BE2C (cell line): ENCODE measurements around the gene SIGLEC6.
A peak's percentile ranks its signal among the peaks of the same experiment; 100 is the strongest.

Experiments used
- DNase-seq: peaks from one replicate; pipeline ENCODE4 v3.0.0-alpha.2; 2020
- H3K27me3 ChIP-seq: fragments of 250-450 bp; sonication (Bioruptor Pico); 2 replicates; pipeline ENCODE4 v1.5.1; 2020; ENCODE audit warnings: mild to moderate bottlenecking
- H3K36me3 ChIP-seq: fragments of 250-450 bp; sonication (Bioruptor Pico); 2 replicates; pipeline ENCODE4 v1.5.1; 2020; ENCODE audit warnings: mild to moderate bottlenecking
- H3K4me1 ChIP-seq: fragments of 250-450 bp; sonication (Bioruptor Pico); 2 replicates; pipeline ENCODE4 v1.5.1; 2020
- H3K4me3 ChIP-seq: 2 replicates; pipeline ENCODE4 v1.5.1; 2011; ENCODE audit warnings: low read depth, low read length
- H3K9me3 ChIP-seq: fragments of 250-450 bp; sonication (Bioruptor Pico); 2 replicates; pipeline ENCODE4 v1.5.1; 2020
- CTCF ChIP-seq: IDR thresholded peaks from 2 replicates; pipeline ENCODE4 v1.5.1; 2012; ENCODE audit warnings: mild to moderate bottlenecking, low read depth, low read length

Gene SIGLEC6

DNA sequence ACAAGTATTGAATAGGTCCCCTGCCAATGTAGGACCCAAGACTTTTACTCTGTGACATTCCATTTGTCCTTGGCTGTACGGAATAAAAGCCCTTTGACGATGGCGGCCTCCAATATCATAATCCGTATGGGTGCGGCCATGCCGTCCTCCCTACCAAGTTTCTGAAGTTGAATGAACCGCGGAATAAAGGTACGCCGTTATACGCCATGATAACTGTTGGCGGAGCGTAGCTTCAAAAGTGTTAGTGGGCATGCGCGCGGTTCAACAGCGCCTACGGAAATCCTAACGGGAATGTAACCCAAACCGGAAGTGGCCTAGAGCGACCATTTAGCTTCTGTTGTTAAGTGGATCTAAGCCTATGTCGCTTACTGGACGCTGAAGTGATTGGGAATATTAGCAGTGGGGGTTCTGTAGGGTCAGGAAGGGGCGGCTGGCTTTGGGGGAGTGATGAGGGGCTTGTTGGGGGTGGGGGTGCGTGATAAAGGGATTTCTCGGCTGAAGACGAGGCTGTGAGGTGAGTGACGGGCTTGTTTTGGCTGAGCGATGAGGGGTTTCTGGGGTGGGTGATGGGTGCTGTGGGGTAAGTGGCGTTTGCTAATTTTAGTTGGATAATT is 39.6 kb upstream of the SIGLEC6 start, which contains the start of gene ZNF175:
TSS of gene ZNF175 (plus strand) at position 322 of the 614 bp plus-strand sequence. CDS start 2,047 bp downstream, outside the sequence.
- H3K4me1 ChIP-seq: peaks cover 3% of the 10 kb centered on the region
- peak; percentile 88 for DNase-seq
- H3K4me3 ChIP-seq: peak within 1 kb of the TSS; percentile 91
- H3K27me3 ChIP-seq: peaks cover 18% of the 10 kb centered on the region
- no peaks in the 10 kb centered on the region for H3K9me3 ChIP-seq
- TF ChIP-seq CTCF: no peak
- H3K36me3 ChIP-seq: peaks cover 9% of the 10 kb centered on the region

DNA sequence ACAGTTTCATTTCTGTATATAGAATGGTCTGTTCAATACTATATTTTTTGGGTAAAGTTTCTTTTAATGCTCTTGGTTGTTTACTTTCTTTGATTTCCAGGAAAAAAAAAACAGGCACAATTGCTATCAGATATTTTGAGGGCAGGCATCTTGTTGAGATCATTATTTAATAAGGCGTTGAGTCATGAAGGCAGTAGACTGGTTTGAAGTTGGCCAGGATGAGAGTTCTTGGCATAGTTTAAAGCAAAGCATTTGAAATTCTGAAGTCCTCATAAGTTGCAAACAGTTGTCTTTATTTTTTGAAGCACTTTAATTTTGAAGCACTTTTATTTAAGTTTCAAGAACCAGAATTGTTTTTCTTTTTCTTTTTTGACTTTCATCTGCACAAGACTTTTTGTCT is 37.0 kb upstream of the SIGLEC6 start:
- H3K27me3 ChIP-seq: peaks cover 31% of the 10 kb centered on the region
- no peak for TF ChIP-seq CTCF

GRCh38 chr19:51567583-51567982 is 36.1 kb upstream of the SIGLEC6 start:
- H3K36me3 ChIP-seq: no peaks in the 10 kb centered on the region

More for the DNA sequence above, 37.0 kb upstream of the SIGLEC6 start:
- H3K4me3 ChIP-seq: no peak overlapping the region
- H3K9me3 ChIP-seq: no peaks in the 10 kb centered on the region
- DNase-seq: no peak
- H3K36me3 ChIP-seq: peaks cover 5% of the 10 kb centered on the region
- H3K4me1 ChIP-seq: peaks cover 3% of the 10 kb centered on the region

GRCh38 chr19:51566489-51567100 is 35.1 kb upstream of the SIGLEC6 start:
- Histone ChIP-seq H3K4me3 (no peak overlapping the region), H3K9me3 (no peaks in the 10 kb centered on the region), H3K27me3 (peaks cover 38% of the 10 kb centered on the region), H3K4me1 (no peaks in the 10 kb centered on the region; the same call in 1 of the 2 replicates), H3K36me3 (no peaks in the 10 kb centered on the region)
- no peak for DNase-seq
- no peak for TF ChIP-seq CTCF

More at GRCh38 chr19:51567583-51567982, 36.1 kb upstream of the SIGLEC6 start:
- DNase-seq: no peak
- Histone ChIP-seq H3K9me3 (no peaks in the 10 kb centered on the region), H3K4me3 (no peak overlapping the region), H3K27me3 (peaks cover 34% of the 10 kb centered on the region), H3K4me1 (peaks cover 3% of the 10 kb centered on the region)
- TF ChIP-seq CTCF: no peak

- no peak for DNase-seq
- H3K27me3 ChIP-seq: peaks cover 40% of the 10 kb centered on the region
- no peaks in the 10 kb centered on the region for H3K9me3 ChIP-seq
- H3K36me3 ChIP-seq: no peaks in the 10 kb centered on the region
- no peak for TF ChIP-seq CTCF
- H3K4me1 ChIP-seq: no peaks in the 10 kb centered on the region; the same call in 1 of the 2 replicates
- no peak overlapping the region for H3K4me3 ChIP-seq
These were observed 34.1 kb upstream of the SIGLEC6 start for GRCh38 chr19:51565583-51565982.

DNA sequence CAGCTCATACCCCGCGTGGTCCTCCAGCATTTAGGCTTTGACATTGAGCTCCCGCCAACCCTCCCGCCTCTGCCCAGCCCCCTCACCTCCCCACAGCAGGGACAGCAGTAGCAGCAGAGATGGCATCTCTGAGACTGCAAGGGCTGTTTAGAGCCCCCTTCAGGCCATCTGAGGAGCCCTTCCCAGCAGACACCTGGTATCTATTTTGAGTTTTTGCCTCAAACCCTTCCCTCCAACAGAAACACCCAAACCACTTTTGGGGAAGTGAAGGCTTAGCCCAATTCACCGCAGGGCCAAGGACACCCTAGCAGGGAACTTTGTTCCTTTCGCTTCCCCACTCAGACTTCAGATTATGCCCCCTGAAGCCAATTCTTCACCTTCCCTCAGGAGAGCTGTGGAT is 33.3 kb upstream of the SIGLEC6 start:
- TF ChIP-seq CTCF: peak; percentile 16; the same call in 1 of the 2 replicates
- Histone ChIP-seq H3K27me3 (peaks cover 40% of the 10 kb centered on the region), H3K4me1 (no peaks in the 10 kb centered on the region), H3K9me3 (no peaks in the 10 kb centered on the region), H3K36me3 (no peaks in the 10 kb centered on the region), H3K4me3 (no peak overlapping the region)
- no peak for DNase-seq
